Mesenchymal stem cell (in vitro differentiated cells and primary cell): ENCODE data around the gene TRIM66.

Source experiments
- DNase-seq: peaks from one replicate; pipeline ENCODE4 v3.0.0-alpha.2; 2013
- H2AFZ ChIP-seq: one replicate; pipeline ENCODE4 v1.6.1; 2013; ENCODE audit warnings: low read depth, mild to moderate bottlenecking, control low read depth, inconsistent platforms, low read length, moderate library complexity
- H2AK5ac ChIP-seq: 2 replicates; pipeline ENCODE4 v1.6.1; 2013; ENCODE audit warnings: low read length, moderate library complexity, mild to moderate bottlenecking, inconsistent platforms; ENCODE audit not compliant: severe bottlenecking
- H2BK120ac ChIP-seq: one replicate; pipeline ENCODE4 v1.6.1; 2013; ENCODE audit warnings: low read depth, mild to moderate bottlenecking, inconsistent platforms, low read length, moderate library complexity
- H2BK12ac ChIP-seq, 2 experiments: one replicate each; pipeline ENCODE4 v1.6.1; 2013; ENCODE audit warnings: inconsistent platforms in 2 of 2, low read length in 2 of 2, mild to moderate bottlenecking in 2 of 2, moderate library complexity in 2 of 2, control low read depth in 1 of 2
- H2BK15ac ChIP-seq: one replicate; pipeline ENCODE4 v1.6.1; 2013; ENCODE audit warnings: mild to moderate bottlenecking, low read depth, inconsistent platforms; ENCODE audit not compliant: poor library complexity, severe bottlenecking
- H2BK5ac ChIP-seq: 2 replicates; pipeline ENCODE4 v1.6.1; 2013; ENCODE audit warnings: low read depth, mild to moderate bottlenecking, low read length, control low read depth, inconsistent platforms; ENCODE audit not compliant: poor library complexity, severe bottlenecking
- H3K14ac ChIP-seq, 2 experiments: one replicate each; pipeline ENCODE4 v1.6.1; 2013; ENCODE audit warnings: inconsistent platforms in 2 of 2, low read length in 2 of 2, control low read depth in 1 of 2, mild to moderate bottlenecking in 1 of 2, moderate library complexity in 1 of 2
- H3K18ac ChIP-seq, 2 experiments: one replicate each; pipeline ENCODE4 v1.6.1; 2013; ENCODE audit warnings: inconsistent platforms in 2 of 2, low read length in 2 of 2, control low read depth in 1 of 2, low read depth in 1 of 2, mild to moderate bottlenecking in 1 of 2
- H3K23ac ChIP-seq, 2 experiments: one replicate each; pipeline ENCODE4 v1.6.1; 2013; ENCODE audit warnings: inconsistent platforms in 2 of 2, low read length in 2 of 2, mild to moderate bottlenecking in 2 of 2, moderate library complexity in 2 of 2, control low read depth in 1 of 2
- H3K27ac ChIP-seq: 2 replicates; pipeline ENCODE4 v1.5.1; 2013; ENCODE audit warnings: mild to moderate bottlenecking, moderate library complexity, low read length, control low read depth, inconsistent platforms; ENCODE audit not compliant: poor library complexity, severe bottlenecking
- H3K27me3 ChIP-seq, 2 experiments: 2 replicates each; pipeline versions ENCODE4 v1.6.1 to v1.7.0; 2013; ENCODE audit warnings: low read length in 2 of 2, mild to moderate bottlenecking in 2 of 2, moderate library complexity in 2 of 2, control low read depth in 1 of 2, inconsistent platforms in 1 of 2; ENCODE audit not compliant: control insufficient read depth in 1 of 2, insufficient read depth in 1 of 2
- H3K36me3 ChIP-seq, 2 experiments: 2 replicates each; pipeline versions ENCODE4 v1.6.1 to v1.7.0; 2013; ENCODE audit warnings: low read length in 2 of 2, control low read depth in 1 of 2, inconsistent platforms in 1 of 2, low read depth in 1 of 2, mild to moderate bottlenecking in 1 of 2; ENCODE audit not compliant: insufficient read depth in 2 of 2, control insufficient read depth in 1 of 2
- H3K4ac ChIP-seq, 2 experiments: one replicate each; pipeline ENCODE4 v1.6.1; 2013; ENCODE audit warnings: inconsistent platforms in 2 of 2, low read length in 2 of 2, mild to moderate bottlenecking in 2 of 2, moderate library complexity in 2 of 2, control low read depth in 1 of 2, low read depth in 1 of 2
- H3K4me1 ChIP-seq: 2 replicates; pipeline ENCODE4 v1.6.1; 2013; ENCODE audit warnings: low read depth, low read length, control low read depth; ENCODE audit not compliant: control insufficient read depth, insufficient read depth
- H3K4me2 ChIP-seq: 2 replicates; pipeline ENCODE4 v1.6.1; 2013; ENCODE audit warnings: low read length, mild to moderate bottlenecking, inconsistent platforms; ENCODE audit not compliant: poor library complexity, severe bottlenecking
- H3K4me3 ChIP-seq, 2 experiments: 2 replicates each; pipeline versions ENCODE4 v1.5.1 to v1.7.0; 2013; ENCODE audit warnings: low read length in 2 of 2, mild to moderate bottlenecking in 2 of 2, control low read depth in 1 of 2, low read depth in 1 of 2; ENCODE audit not compliant: insufficient read depth in 1 of 2
- H3K79me1 ChIP-seq: replicated peaks from 2 replicates; pipeline ENCODE4 v1.6.1; 2013; ENCODE audit warnings: mild to moderate bottlenecking, control low read depth, low read length, inconsistent platforms; ENCODE audit not compliant: poor library complexity, severe bottlenecking
- H3K9ac ChIP-seq: 2 replicates; pipeline ENCODE4 v1.7.0; 2013; ENCODE audit warnings: mild to moderate bottlenecking, low read length, moderate library complexity
- H3K9me3 ChIP-seq: 2 replicates; pipeline ENCODE4 v1.7.0; 2013; ENCODE audit warnings: mild to moderate bottlenecking, low read length; ENCODE audit not compliant: control insufficient read depth
- H4K8ac ChIP-seq: one replicate; pipeline ENCODE4 v1.6.1; 2013; ENCODE audit warnings: inconsistent platforms, mild to moderate bottlenecking, low read length, moderate library complexity
- H4K91ac ChIP-seq: one replicate; pipeline ENCODE4 v1.6.1; 2013; ENCODE audit warnings: mild to moderate bottlenecking, low read length, inconsistent platforms
- WGBS: methylation state at CpG from one replicate; pipeline ENCODE4 v1.1.7; 2013; ENCODE audit warnings: mixed read lengths; 5-methylcytosine and 5-hydroxymethylcytosine counted together

The TRIM66 gene

DNA sequence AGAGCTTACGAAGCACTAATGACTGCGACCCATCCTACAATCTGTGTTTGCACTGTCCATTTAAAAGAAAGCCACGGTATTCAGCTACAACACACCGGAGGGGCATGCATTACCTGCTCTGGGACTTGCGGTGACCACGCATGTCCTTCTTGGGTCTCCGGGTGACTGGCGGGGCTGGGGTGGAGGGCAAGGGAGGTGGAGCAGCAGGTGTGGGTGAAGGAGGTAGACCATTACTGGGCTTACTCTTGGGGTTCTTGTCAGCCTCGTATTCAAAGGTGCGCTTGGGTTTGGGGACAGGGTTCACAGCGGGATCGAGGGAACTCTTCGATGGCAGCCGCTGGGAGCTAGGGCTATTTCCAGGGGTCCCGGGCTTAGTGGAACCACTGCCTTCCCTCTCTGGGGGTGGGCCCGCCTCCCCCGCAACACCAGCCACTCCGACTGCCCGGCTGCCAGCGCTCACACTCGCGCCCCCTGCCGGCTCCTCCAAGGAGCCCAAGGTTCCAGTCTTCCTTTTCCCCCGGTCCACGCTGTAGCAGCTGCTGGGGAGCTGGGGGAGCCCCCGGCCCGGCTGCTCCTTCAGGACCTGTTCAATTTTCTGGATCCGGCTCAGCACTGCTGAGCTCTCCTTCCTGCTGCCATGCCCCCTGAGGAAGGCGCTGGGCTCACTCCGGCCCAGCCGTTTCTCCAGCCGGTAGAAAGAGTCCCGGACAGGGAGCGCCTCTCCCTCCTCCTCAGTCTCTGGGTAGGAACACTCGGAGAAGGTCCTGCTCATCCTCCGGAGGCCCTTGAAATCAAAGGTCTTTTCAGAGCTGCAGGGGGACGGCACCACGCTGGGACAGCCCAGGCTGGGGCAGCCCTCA is 47.6 kb upstream of the TRIM66 start:
- no peak for DNase-seq
- no peak overlapping the region for H3K4me3 ChIP-seq
- no peak overlapping the region for H4K8ac ChIP-seq
- H2BK120ac ChIP-seq: no peak overlapping the region
- H2AFZ ChIP-seq: no peak overlapping the region
- 96% methylated on average over 38 of the region's 38 CpGs for WGBS
- H3K9me3 ChIP-seq: no peaks in the 10 kb centered on the region
- H3K4me1 ChIP-seq: peaks cover 19% of the 10 kb centered on the region
- H3K23ac ChIP-seq: no peak overlapping the region
- peak overlapping the region in 1 of 2 experiments; percentile 65 for H3K4ac ChIP-seq
- H3K18ac ChIP-seq: peak overlapping the region; percentile 37 to 63
- H3K27ac ChIP-seq: no peak overlapping the region
- no peak overlapping the region for H3K4me2 ChIP-seq
- H2AK5ac ChIP-seq: no peak overlapping the region
- no peak overlapping the region for H2BK5ac ChIP-seq
- peak overlapping the region; percentile 5 for H4K91ac ChIP-seq
- no peak overlapping the region for H3K14ac ChIP-seq
- H3K27me3 ChIP-seq: no peaks in the 10 kb centered on the region
- H2BK12ac ChIP-seq: peak overlapping the region; percentile 79 to 89
- peak overlapping the region; percentile 65 for H2BK15ac ChIP-seq
- H3K9ac ChIP-seq: no peak overlapping the region
- peaks cover 38% of the 10 kb centered on the region for H3K79me1 ChIP-seq
- peaks cover 30 to 40% of the 10 kb centered on the region in 2 experiments for H3K36me3 ChIP-seq

DNA sequence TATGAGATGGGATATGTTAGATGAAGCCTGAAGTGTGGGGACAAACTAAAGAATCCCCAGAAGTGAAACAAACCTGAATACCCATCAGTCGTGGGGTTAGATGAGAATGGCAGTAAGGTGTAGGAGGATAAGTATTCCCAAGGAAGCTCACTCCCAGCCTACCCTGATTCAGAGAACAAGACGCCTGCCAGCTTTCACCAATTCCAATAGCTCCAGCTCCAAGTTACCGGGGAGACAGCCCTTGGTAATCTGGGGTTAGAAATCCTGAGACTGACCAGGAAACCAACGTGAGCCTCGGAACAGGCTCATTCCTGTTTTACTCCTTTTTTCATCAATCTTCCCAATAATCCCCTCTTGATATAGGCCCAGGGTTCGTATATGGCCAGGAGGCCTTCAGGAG is 46.6 kb upstream of the TRIM66 start:
- H3K4ac ChIP-seq: peak overlapping the region in 1 of 2 experiments; percentile 24
- no peak for DNase-seq
- no peak overlapping the region for H4K8ac ChIP-seq
- H3K79me1 ChIP-seq: peaks cover 40% of the 10 kb centered on the region
- no peaks in the 10 kb centered on the region for H3K9me3 ChIP-seq
- peaks cover 19% of the 10 kb centered on the region for H3K4me1 ChIP-seq
- no peak overlapping the region for H3K4me3 ChIP-seq
- no peak overlapping the region for H2AFZ ChIP-seq
- H3K27me3 ChIP-seq: no peaks in the 10 kb centered on the region
- H3K9ac ChIP-seq: no peak overlapping the region
- H3K18ac ChIP-seq: peak overlapping the region in 1 of 2 experiments; percentile 58
- H2BK120ac ChIP-seq: no peak overlapping the region
- H3K36me3 ChIP-seq: peaks cover 37 to 47% of the 10 kb centered on the region in 2 experiments
- WGBS: 83% methylated on average over 4 of the region's 6 CpGs
- no peak overlapping the region for H3K23ac ChIP-seq
- H2BK15ac ChIP-seq: no peak overlapping the region
- peak overlapping the region in 1 of 2 experiments; percentile 67 for H2BK12ac ChIP-seq
- H3K27ac ChIP-seq: peak overlapping the region; percentile 16
- H2AK5ac ChIP-seq: peak overlapping the region; percentile 63
- no peak overlapping the region for H2BK5ac ChIP-seq
- H4K91ac ChIP-seq: no peak overlapping the region
- no peak overlapping the region for H3K4me2 ChIP-seq
- no peak overlapping the region for H3K14ac ChIP-seq

DNA sequence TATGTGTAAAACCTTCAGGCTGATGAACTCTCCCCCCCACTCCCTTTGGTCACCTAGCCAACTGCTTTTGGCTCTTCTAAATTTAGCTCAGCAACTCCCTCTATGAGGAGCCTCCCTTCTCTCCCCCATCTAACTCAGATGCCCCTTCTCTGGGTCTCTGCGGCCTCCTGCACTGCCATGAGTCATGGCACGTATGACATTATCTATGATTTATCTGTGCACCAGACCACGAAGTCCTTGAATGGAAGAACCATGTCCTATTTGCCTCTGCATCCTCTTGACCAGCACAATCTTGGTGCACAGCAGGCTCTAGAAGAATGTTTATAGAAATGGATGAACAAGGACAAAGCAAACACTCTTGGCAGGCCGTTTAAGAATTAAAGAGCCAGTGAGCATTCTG is 46.1 kb upstream of the TRIM66 start:
- Histone ChIP-seq H3K18ac (no peak overlapping the region), H2BK15ac (no peak overlapping the region), H3K4ac (no peak overlapping the region), H3K23ac (no peak overlapping the region), H3K27me3 (no peaks in the 10 kb centered on the region), H3K9me3 (no peaks in the 10 kb centered on the region), H4K8ac (no peak overlapping the region), H3K9ac (no peak overlapping the region), H3K4me1 (peaks cover 17% of the 10 kb centered on the region), H3K36me3 (peaks cover 40 to 49% of the 10 kb centered on the region in 2 experiments), H3K14ac (no peak overlapping the region), H2AK5ac (no peak overlapping the region), H3K4me2 (no peak overlapping the region), H4K91ac (no peak overlapping the region), H2BK5ac (no peak overlapping the region), H3K27ac (peak overlapping the region; percentile 16), H2BK12ac (no peak overlapping the region), H2AFZ (no peak overlapping the region), H3K79me1 (peaks cover 39% of the 10 kb centered on the region), H2BK120ac (no peak overlapping the region), H3K4me3 (no peak overlapping the region)
- under 1% methylated on average over 4 of the region's 4 CpGs for WGBS
- DNase-seq: peak; percentile 84

DNA sequence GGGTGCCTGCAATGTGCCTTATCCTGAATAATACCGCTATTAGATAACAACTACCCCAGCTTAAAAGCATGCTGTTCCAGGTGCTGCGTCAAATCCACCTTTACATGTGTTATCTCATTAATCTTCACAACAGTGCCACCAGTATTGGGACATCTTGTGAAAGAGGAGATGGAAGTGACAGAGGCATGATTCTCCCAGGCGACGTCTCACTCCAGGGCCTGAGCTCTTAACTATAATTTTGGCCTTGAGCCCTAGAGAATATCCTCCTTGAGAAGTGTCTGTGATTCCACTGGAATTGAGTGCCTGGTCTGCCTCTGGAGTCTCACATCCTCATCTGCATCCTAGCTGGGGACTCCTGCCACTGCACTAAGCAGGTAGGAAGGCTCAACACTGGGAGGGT is 43.9 kb upstream of the TRIM66 start:
- Histone ChIP-seq H2AK5ac (peak overlapping the region; percentile 70), H4K91ac (peak overlapping the region; percentile 34), H3K4me3 (no peak overlapping the region), H3K23ac (no peak overlapping the region), H3K18ac (peak overlapping the region in 1 of 2 experiments; percentile 19), H3K14ac (peak overlapping the region in 1 of 2 experiments; percentile 75), H3K4me1 (peaks cover 14% of the 10 kb centered on the region), H2AFZ (no peak overlapping the region), H3K4me2 (no peak overlapping the region), H3K9ac (no peak overlapping the region), H2BK120ac (no peak overlapping the region), H3K27ac (no peak overlapping the region), H3K9me3 (no peaks in the 10 kb centered on the region), H3K36me3 (peaks cover 56 to 59% of the 10 kb centered on the region in 2 experiments), H2BK12ac (peak overlapping the region in 1 of 2 experiments; percentile 64), H3K4ac (peak overlapping the region; percentile 22 to 41), H2BK15ac (peak overlapping the region; percentile 82), H3K27me3 (no peaks in the 10 kb centered on the region), H2BK5ac (no peak overlapping the region), H3K79me1 (peaks cover 50% of the 10 kb centered on the region), H4K8ac (no peak overlapping the region)
- 97% methylated on average over 4 of the region's 4 CpGs for WGBS
- DNase-seq: no peak
